Measurements from ENCODE around the gene SPRR1A.

Gene SPRR1A

GRCh38 chr1:152996633-152997400, 12.9 kb downstream of the SPRR1A start:
- TF ChIP-seq NFIC (IDR thresholded peaks at IDR 0.05): no peak
- no peak for TF ChIP-seq YY1 (IDR thresholded peaks at IDR 0.05; ENCODE audit: low read depth)
- TF ChIP-seq, protein P1, sequence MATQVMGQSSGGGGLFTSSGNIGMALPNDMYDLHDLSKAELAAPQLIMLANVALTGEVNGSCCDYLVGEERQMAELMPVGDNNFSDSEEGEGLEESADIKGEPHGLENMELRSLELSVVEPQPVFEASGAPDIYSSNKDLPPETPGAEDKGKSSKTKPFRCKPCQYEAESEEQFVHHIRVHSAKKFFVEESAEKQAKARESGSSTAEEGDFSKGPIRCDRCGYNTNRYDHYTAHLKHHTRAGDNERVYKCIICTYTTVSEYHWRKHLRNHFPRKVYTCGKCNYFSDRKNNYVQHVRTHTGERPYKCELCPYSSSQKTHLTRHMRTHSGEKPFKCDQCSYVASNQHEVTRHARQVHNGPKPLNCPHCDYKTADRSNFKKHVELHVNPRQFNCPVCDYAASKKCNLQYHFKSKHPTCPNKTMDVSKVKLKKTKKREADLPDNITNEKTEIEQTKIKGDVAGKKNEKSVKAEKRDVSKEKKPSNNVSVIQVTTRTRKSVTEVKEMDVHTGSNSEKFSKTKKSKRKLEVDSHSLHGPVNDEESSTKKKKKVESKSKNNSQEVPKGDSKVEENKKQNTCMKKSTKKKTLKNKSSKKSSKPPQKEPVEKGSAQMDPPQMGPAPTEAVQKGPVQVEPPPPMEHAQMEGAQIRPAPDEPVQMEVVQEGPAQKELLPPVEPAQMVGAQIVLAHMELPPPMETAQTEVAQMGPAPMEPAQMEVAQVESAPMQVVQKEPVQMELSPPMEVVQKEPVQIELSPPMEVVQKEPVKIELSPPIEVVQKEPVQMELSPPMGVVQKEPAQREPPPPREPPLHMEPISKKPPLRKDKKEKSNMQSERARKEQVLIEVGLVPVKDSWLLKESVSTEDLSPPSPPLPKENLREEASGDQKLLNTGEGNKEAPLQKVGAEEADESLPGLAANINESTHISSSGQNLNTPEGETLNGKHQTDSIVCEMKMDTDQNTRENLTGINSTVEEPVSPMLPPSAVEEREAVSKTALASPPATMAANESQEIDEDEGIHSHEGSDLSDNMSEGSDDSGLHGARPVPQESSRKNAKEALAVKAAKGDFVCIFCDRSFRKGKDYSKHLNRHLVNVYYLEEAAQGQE (IDR thresholded peaks at IDR 0.05; ENCODE audit: low read depth): no peak
- no peak for TF ChIP-seq EGR1 (IDR thresholded peaks at IDR 0.05)
- TF ChIP-seq RAD21 (IDR thresholded peaks at IDR 0.05; ENCODE audit: low read depth): no peak
- TF ChIP-seq TEAD4 (IDR thresholded peaks at IDR 0.05): no peak

GRCh38 chr1:152997901-152998300, 14.0 kb downstream of the SPRR1A start:
- TF ChIP-seq RAD21 (IDR thresholded peaks at IDR 0.05; ENCODE audit: low read depth): no peak

DNA sequence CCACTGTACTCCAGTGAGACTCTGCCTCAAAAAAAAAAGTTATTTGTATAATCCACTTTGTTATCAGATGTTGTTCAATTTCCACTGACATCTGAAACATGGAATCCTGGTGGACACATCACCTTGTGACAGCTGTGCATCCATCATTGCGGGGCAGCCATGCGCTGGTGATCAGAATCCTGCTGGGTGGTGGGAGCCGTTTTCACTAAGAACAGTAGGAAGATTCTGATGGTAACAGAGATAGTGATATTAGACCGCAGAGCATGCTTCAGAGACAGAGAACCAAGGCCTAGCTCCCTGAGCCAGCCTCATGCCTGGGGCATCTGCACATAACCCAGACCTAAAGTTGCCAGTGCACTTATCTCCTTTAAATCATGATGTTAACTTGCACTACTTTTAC, 14.6 kb downstream of the SPRR1A start:
- TF ChIP-seq, protein P2, sequence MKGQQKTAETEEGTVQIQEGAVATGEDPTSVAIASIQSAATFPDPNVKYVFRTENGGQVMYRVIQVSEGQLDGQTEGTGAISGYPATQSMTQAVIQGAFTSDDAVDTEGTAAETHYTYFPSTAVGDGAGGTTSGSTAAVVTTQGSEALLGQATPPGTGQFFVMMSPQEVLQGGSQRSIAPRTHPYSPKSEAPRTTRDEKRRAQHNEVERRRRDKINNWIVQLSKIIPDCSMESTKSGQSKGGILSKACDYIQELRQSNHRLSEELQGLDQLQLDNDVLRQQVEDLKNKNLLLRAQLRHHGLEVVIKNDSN (IDR thresholded peaks at IDR 0.05): no peak
- no peak for TF ChIP-seq YY1 (IDR thresholded peaks at IDR 0.05; ENCODE audit: low read depth)
- no peak for TF ChIP-seq CREB1 (IDR thresholded peaks at IDR 0.05; ENCODE audit: low read depth)
- TF ChIP-seq EP300 (IDR thresholded peaks at IDR 0.05; ENCODE audit: borderline replicate concordance): no peak
- no peak for TF ChIP-seq CEBPB (IDR thresholded peaks at IDR 0.05)
- TF ChIP-seq ZBTB7A (IDR thresholded peaks at IDR 0.05; ENCODE audit: low read depth): no peak
- TF ChIP-seq NFIC (IDR thresholded peaks at IDR 0.05): no peak
- TF ChIP-seq FOXM1 (IDR thresholded peaks at IDR 0.05; ENCODE audit: borderline replicate concordance, low read depth): no peak
- TF ChIP-seq EGR1 (IDR thresholded peaks at IDR 0.05): no peak
- no peak for TF ChIP-seq TCF12 (IDR thresholded peaks at IDR 0.05; ENCODE audit: low read depth)

- TF ChIP-seq CREB1 (IDR thresholded peaks at IDR 0.05; ENCODE audit: low read depth): no peak
- no peak for TF ChIP-seq ZBTB7A (IDR thresholded peaks at IDR 0.05; ENCODE audit: low read depth)
- TF ChIP-seq, protein P1 (IDR thresholded peaks at IDR 0.05; ENCODE audit: low read depth): no peak
- TF ChIP-seq YY1 (IDR thresholded peaks at IDR 0.05; ENCODE audit: low read depth): no peak
Measured at GRCh38 chr1:152999818-153000217, 15.9 kb downstream of the SPRR1A start.

DNA sequence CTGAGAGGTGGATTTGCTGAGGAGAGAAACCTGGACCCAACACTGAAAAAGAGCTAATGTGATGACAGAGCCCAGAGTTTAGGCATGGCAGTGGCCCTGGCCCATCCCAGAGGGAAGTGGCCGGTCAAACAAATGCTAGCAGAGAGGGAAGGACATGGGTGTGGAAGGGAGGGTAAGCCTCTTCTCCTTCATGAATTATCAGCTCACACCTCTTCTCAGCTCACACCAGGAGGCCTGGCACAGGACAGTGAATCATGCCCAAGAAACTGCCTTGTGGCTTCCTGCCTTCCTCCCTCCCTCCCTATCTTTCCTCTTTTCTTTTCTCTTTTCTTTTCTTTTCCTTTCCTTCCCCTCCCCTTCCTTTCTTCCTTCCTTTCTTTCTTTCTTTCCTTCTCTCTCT, 16.4 kb downstream of the SPRR1A start:
- TF ChIP-seq, protein P1 (IDR thresholded peaks at IDR 0.05; ENCODE audit: low read depth): no peak
- TF ChIP-seq FOXM1 (IDR thresholded peaks at IDR 0.05; ENCODE audit: borderline replicate concordance, low read depth) (no peak), ZBTB7A (IDR thresholded peaks at IDR 0.05; ENCODE audit: low read depth) (no peak), EGR1 (IDR thresholded peaks at IDR 0.05) (no peak), TEAD4 (IDR thresholded peaks at IDR 0.05) (no peak), TAF1 (IDR thresholded peaks at IDR 0.05; ENCODE audit: low read depth) (no peak), CEBPB (IDR thresholded peaks at IDR 0.05) (no peak), RAD21 (IDR thresholded peaks at IDR 0.05; ENCODE audit: low read depth) (no peak), YY1 (IDR thresholded peaks at IDR 0.05; ENCODE audit: low read depth) (no peak), CREB1 (IDR thresholded peaks at IDR 0.05; ENCODE audit: low read depth) (no peak), TCF12 (IDR thresholded peaks at IDR 0.05; ENCODE audit: low read depth) (no peak), EP300 (IDR thresholded peaks at IDR 0.05; ENCODE audit: borderline replicate concordance) (no peak), NFIC (IDR thresholded peaks at IDR 0.05) (no peak)
- TF ChIP-seq, protein P3, sequence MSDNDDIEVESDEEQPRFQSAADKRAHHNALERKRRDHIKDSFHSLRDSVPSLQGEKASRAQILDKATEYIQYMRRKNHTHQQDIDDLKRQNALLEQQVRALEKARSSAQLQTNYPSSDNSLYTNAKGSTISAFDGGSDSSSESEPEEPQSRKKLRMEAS (IDR thresholded peaks at IDR 0.05): no peak
- TF ChIP-seq, protein P2 (IDR thresholded peaks at IDR 0.05): no peak
